ENCODE data around the gene ARHGAP26.
"Not testable (repeated sequence)": the region's sequence is repeated elsewhere in the genome, so short reads cannot be mapped to it uniquely, and the experiment has no call there.

Gene ARHGAP26

DNA sequence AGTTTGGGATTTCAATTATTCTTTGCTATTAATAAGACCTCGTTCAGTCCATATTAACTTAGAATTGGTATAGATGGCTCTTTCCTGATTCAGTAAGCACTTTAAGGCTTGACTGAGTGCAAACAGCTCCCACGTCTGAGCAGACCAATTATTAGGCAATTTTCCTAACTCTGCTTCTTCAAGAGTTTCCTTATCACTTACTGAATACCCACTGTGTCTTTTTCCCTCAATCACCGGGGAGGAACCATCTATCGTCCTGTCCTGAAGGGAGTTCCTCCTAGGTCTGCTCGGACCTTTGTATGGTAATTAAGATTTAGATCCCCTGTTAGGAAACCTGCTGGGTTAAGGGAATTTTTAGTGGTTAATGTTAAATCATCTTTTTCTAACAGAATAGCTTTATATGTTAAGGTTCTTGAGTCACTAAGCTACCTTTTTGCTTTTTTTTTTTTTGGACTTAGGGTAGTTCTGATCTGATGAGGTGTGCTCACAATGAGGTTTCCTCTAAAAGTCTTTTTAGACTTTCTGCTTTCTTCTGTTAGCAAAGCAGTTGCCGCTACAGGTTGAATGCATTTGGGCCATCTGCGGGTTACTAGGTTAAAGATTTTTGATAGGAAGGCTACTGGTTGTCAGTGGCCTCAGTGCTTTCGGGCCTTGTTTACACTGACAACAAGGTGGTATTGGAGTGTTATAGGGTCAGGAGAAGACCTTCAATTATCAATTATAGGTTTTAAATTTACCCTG, 322.7 kb downstream of the ARHGAP26 start:
- intact Hi-C loops (cut with DNase I); DNase-seq: not testable (repeated sequence)

DNA sequence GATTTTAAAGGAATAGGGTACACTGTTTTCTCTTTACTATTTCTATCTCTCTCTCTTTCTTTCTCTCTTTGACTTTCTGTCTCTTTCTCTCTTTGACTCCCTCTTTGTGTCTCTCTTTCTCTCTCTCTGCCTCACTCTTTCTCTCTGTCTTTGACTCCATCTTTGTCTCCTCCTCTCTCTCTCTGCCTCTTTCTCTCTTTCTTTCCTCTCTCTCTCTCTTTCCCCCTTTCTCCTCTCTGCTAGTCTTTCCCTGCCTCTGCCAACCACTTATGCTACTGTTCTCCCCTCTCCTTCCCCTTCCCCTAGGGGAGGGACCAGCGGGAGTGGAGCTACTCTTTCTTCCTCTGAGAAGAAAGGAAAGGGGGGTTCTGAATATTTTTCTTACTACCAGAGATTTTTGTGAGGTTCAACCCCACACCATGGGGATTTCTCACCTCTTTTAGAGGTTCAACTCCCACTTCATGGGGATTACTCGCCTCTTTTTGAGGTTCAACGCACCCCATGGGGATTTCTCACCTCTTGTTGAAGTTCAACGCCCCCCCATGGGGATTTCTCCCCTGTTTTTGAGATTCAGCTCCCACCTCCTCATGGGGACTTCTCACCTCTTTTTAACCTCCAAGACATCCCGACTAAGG, 323.4 kb downstream of the ARHGAP26 start:
- DNase-seq, result no peak
- intact Hi-C loops (cut with DNase I), result no loop called here

DNA sequence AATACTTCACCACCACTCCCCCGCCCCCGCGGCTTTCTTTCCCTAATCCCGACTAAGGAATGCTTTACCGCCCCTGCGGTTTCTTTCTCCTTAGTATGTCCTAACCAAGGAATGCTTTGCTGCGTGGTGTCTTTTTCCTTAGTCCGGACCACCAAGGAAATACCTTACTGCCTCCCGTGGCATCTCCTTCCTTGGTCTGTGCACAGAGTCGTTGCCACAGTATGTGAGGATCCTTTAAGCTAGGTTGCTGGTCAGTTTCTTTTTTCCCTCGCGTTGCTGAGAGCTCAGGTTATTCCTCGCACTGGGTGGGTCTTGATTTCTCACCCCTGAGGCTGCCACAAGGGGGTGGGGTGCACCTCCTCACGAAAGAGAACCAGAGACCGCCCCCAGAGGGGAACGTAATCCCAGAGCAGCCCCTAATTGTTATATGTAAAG, 323.9 kb downstream of the ARHGAP26 start:
- intact Hi-C loops (cut with DNase I), result no loop called here
- peak in 3 of 42 donors; percentile 9 to 25 (median 11) for DNase-seq

DNA sequence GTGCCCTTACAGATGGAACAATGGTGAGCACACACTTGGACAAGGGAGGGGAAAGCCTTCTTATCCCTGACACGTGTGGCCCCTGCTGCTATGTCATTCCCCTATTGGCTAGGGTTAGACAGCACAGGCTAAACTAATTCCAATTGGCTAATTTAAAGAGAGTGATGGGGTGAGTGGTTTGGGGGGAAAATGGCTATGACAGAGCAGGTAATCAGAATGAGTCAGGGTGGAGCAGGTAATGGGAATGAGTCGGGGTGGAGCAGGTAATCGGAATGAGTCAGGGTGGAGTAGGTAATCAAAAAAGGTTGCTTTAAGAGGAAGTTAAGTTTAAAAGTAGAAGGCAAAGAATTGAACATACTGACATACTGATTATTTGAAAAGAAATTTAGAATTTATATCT, 324.4 kb downstream of the ARHGAP26 start:
- DNase-seq; intact Hi-C loops (cut with DNase I): not testable (repeated sequence)

DNA sequence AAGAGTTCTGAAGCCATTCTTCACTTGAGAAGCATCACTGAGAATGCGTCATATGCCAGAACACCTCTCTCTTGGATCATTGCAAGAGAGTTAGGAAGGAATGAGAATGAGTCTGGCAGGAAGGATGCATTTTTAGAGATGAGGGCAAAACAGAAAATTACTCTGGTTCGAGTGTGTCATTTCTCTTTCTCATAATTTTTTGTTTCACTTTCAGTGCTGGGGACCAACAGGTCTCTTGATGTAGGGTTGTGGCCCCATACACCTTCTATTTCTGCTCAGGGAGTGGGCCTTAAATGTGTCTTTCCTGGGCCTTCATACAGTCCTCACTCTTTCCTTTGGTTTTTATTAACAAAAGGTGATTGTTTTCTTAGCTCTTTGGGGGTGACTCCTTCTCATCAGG, 330.9 kb downstream of the ARHGAP26 start:
- no peak for DNase-seq
- intact Hi-C loops (cut with DNase I), result no loop called here

DNA sequence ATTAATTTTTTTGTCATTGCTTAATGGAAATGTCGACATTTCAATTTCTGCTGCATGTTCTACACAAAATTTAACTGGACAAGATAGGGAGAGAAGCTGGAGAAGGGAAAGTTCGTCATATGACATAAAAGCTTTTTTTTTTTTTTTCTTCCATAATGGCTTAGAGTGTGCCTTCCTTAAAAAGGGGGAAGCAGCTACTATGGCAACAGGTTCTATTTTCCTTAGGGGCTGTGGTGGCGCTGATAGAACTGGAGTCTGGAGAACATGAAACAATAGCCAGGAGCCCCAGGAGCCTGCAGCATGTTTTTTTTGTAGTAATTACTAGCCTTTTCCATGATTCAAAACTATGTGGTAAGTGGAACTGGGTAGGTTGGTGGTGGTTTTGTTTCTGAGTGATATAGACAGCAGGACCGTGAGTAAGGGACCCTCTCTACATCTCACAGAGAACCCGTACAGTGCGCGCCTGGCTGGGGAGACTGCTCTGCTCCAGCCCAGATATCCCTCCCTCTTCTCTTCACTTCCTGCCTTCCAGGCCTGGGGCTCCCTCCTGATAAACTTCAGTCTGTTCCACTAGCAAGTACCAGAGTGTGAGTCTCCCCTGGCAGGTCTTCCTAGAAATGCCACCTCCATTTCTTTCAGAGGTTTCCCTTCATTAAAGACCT, 331.7 kb downstream of the ARHGAP26 start:
- DNase-seq, result no peak
- intact Hi-C loops (cut with DNase I), result no loop called here

DNA sequence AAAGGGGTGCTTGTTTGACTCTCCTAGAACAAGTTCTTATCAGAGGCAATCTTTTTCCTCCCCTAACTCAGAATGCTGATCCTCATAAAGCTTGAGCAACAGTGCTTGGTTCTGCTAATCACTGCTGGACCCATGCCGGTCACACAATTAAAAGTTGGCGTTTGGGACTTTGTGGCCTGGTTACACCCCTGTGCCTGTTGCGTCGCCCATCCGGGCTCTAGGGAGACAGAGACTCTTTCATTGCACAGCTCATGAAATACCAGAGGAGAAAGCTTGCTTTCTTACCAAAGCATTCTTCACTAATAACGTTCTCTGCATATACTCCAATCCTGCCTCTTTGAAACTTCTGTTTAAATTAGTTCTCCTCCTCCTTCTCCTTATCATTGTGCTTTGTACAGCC, 332.2 kb downstream of the ARHGAP26 start:
- intact Hi-C loops (cut with DNase I), result no loop called here
- no peak for DNase-seq

DNA sequence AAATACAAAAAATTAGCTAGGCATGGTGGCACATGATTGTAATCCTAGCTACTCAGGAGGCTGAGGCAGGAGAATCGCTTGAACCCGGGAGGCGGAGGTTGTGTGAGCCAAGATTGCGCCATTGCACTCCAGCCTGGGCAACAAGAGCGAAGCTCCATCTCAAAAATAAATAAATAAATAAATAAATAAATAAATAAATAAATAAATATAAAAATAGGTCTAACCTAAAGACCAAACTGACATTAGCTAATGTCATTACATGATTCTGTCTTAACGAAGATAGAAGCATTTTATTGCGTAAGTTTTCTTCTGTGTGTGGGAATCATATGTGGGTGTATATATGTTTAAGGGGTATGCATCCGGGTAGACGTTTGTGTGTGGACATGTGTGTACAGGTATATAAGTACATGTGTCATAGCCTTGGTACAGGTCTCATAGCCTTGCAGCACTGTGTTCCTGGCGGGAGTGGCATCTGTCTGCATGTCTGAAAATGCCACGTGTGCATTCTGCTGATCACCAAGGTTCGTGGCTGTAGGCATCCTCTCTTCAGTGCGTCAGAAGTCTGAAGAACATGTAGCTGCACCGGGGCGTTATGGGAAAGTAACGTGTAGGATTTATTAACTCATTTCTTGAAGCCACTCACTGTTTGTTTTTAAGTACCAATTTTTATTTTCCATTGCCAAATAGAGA, 335.2 kb downstream of the ARHGAP26 start:
- intact Hi-C loops (cut with DNase I), result loop anchor here (5.0 kb wide), 1 partner anchor 302 kb away; no protein-coding TSS in a partner anchor
- no peak for DNase-seq

DNA sequence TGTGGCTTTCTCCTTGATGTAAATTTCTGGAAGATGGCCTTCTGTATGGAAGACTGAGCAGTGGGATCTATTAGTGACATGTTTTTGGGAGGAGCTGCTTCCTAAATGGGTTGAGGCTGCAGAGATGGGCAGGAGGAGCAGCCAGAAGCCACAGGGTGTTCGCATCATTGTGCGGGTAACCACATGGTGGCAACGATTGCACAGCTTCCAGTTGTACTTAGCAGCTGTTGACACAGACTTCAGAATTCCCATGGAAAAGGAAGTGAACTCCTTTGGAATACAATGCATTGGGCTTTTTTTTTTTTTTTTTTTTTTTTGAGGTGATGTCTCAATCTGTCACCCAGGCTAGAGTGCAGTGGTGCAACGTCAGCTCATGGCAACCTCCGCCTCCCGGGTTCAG, 336.0 kb downstream of the ARHGAP26 start:
- DNase-seq, result peak in 33 of 42 donors; percentile 10 to 74 (median 45)
- intact Hi-C loops (cut with DNase I), result loop anchor here (5.0 kb wide), 1 partner anchor 301 kb away; no protein-coding TSS in a partner anchor

DNA sequence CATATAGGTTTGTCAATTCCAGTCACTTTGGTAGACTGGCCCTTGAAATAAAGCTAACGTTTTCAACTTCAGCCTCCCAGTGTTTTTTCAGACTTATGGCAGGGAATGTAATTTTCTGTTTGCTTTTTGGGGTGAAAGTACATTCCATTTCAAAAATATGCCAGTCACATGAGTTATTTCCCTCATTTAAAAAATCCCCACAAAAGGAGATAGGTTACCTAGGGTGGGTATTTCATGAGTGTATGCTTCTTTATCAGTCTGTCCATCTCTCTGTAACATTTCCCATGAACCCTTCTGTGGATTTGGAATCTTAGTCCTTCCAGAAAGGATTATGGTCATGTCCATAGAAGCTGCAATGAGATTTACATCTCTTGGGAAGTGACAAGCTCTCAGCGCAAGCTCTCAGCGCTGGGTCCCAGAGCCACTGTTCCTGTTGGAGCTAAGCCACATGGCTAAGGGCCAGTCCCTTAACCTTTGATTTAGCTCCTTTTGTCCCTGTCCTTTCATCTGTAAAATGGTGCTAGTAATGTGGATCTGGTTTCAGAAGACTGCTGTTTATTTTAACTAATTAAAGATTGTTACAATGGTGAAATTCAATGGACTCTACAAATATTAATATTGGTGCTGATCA, 338.4 kb downstream of the ARHGAP26 start:
- intact Hi-C loops (cut with DNase I), result loop anchor here (5.0 kb wide), 1 partner anchor 299 kb away; no protein-coding TSS in a partner anchor
- peak in 2 of 42 donors; percentile 14 to 51 for DNase-seq

DNA sequence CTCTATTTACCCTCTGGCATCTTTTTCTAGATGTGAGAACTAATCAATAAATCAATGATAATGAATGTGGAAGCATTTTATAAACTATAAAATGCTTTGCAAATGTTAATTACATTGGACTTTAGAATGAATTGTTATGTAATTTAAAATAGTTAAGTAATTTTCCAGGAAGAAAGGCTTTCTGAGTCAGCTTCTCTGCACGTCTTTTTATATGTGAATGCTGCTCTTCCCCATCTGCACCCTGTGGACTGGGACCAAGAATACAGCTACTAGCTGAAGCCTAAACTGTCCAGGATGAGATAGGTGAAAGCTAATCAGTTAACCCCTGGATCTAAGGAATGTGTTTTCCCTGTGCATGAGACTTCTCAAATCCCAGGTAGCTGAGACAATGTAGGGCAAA, 340.4 kb downstream of the ARHGAP26 start:
- intact Hi-C loops (cut with DNase I), result no loop called here
- peak in 1 of 42 donors; percentile 23 for DNase-seq

DNA sequence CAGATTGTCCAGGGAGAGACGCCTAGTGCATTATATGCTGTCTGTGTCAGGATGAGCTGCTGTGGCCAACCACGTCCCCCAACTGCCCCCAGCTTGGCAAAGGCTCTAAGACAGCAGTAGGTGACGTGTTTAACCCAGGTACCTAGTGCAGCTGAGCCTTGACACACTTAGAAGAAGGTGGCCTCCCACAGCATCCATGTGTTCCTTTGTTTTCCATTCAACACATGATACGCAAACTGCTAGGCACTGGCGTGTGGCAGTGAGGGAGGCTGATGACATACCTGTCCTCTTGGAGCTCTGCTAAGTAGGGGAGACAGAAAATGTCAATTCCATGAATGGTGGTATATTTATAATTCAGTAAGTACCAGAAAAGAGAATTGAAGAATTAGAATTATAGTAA, 341.6 kb downstream of the ARHGAP26 start:
- intact Hi-C loops (cut with DNase I), result no loop called here

DNA sequence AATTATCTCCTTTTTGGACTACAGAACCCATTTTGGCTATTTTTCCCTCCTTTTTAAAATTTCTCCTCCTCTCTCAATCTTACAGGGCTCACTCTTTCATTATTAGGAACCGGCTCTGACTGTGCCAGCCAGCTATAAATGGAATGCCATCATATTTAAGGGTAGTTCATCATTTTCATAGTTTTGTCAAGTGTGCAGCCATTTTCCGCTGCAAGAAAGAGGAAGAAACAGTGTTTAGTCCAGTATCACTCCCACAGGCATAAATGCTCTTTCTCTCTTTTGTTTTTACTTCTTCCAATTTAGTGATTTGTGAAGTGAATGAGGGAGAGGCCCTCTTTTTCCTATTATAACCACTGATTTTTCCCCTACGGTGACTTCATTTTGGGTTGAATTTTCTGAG, 343.3 kb downstream of the ARHGAP26 start:
- intact Hi-C loops (cut with DNase I), result no loop called here
- DNase-seq, result no peak

More for the DNA sequence above, 341.6 kb downstream of the ARHGAP26 start:
- DNase-seq, result peak in 13 of 42 donors; percentile 7 to 60 (median 42)

DNA sequence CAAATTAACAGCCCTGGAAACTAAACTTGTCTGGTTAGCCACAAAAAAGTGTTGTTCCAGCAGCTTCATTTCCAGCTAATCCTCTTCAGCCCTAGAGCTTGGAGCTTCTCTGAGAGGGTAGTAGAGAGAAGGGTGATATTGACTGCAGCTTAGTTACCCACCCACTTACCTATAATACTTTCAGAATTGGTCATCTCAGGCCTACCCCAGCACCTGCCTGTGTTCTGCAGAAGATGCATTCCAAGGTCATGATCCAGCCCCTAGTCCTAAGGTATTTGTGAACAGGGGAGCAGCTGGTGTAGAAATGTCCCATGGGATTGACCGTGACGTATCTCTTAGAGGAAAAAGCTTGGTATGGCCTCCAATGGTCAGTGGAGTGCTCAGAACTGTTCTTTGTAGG, 344.3 kb downstream of the ARHGAP26 start:
- intact Hi-C loops (cut with DNase I), result no loop called here
- DNase-seq, result no peak

DNA sequence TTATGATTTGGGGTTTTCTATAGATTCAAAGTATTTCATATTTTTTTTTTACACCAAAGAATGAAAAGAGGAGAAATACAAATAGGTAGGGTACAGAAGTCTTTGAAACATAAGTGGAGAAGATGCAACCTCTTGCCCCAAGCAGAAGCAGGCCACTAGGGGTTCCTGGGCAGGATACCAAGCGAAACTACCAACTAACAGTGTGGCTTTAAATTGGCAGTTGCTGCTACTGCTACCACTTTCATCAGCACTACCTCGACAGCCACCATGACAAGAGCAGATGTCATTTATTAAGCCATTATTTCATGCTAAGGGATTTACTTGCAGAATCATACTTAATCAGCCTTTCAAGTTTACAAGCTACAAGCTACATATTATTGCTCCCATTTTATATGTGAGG, 345.2 kb downstream of the ARHGAP26 start:
- intact Hi-C loops (cut with DNase I), result no loop called here
- DNase-seq, result no peak

DNA sequence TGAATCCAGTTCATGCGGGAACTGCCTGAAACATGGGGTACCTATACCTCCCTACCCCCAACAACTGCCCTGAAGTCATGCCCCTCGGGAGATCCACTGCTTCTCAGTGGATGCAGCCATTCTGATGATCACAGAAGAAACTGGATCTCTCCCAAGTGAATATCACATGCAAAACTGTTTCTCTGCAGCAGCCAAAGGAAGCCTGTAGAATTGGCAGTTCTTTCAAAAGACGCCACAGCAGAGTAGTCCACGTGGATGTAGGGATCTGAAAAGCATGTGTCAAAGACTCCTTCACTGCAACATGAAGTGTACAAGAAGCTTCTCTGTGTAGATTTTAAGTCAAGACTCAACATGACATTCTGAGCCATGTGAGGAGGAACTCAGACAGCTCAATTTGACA, 346.6 kb downstream of the ARHGAP26 start:
- intact Hi-C loops (cut with DNase I), result no loop called here
- no peak for DNase-seq

DNA sequence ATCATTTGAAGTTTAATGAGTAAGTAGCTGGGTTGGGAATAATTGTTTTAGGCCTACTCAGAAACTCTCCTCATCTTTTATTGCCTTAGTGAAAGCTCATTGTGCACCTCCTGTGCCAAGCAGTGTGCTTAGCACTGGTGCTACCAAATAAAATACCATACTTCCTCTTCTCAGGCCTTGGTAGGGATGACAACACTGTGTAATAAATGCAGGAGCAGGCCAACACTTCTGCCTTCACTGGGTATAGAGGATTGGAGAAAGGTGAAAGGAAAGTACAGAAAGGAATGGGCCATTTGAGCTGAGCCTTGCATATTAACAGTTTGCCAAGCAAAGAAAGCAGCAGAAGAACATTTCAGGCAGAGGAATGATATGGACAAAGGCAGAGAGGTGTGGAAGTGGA, 347.6 kb downstream of the ARHGAP26 start:
- no peak for DNase-seq
- intact Hi-C loops (cut with DNase I), result no loop called here

DNA sequence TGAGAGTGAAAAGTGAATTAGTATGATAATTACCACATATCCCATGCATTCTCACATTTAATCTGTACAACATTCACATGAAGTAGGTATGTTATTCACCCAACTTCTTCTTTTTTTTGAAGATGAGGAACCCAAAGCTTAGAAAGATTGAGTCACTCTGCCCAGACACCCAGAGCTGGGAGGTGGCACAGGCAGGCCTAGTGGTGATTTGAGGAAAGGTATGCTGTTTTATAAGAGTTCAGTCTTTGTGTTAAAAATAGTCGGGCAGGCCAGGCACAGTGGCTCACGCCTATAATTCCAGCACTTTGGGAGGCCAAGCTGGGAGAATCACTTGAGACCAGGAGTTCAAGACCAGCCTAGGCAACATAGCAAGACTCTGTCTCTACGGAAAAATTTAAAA, 348.0 kb downstream of the ARHGAP26 start:
- intact Hi-C loops (cut with DNase I), result no loop called here
- no peak for DNase-seq

DNA sequence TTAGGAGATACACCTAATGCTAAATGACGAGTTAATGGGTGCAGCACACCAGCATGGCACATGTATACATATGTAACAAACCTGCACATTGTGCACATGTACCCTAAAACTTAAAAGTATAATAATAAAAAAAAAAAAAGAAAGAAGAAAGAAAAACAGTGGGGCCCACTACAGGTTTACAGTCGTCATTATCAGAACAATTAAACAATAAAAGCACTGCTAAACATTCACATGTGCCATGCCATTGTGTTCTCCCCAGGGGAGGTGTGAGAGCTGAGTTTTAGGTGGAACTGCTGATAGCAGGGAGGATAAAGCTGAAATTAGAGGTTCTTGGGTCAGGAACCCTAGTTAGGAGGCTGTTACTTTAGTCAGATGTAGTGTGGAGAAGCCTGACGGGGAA, 348.6 kb downstream of the ARHGAP26 start:
- intact Hi-C loops (cut with DNase I); DNase-seq: not testable (repeated sequence)

All from head of caudate nucleus (tissue), 42 donors.